Measurements from ENCODE around the gene SNTG2.

SNTG2 gene

DNA sequence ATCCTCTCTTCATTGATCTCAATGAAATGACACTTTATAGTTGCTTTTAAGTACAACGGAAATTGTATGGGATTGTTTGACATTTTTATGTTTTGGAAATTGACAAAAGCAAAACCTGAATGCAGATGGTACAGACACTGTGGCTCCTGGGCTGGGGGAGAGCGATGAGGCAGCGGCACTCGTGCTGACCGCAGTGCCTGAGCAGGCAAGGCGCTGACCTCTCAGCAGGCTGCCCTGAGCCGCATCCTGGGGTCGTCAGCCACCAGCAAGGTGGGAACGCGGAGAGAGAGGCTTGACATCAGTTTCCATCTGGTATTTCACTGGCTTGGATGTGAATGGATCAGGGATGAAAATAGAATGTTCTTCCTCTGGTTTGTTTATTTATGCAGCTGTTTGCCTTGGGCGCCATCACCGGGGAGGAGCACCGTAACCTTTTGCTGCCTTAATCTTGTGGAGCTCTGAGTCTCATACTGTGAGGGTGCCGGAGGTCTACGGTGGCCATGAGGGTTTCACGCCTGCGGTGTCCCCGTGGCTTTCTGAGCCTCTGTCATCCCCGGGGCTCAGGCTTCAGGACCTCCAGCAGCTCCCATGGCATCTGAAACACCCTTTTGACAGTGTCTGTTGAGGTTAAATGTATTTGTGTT, 367.8 kb downstream of the SNTG2 start:
- DNase-seq (ENCODE audit: low spot score), result no peak

GRCh38 chr2:1319393-1319792, 368.7 kb downstream of the SNTG2 start:
- no peak for DNase-seq (ENCODE audit: low spot score)

- DNase-seq (ENCODE audit: low spot score), result no peak
These were observed 370.7 kb downstream of the SNTG2 start for GRCh38 chr2:1321321-1321720.

GRCh38 chr2:1324884-1325283, 374.2 kb downstream of the SNTG2 start:
- DNase-seq (ENCODE audit: low spot score), result no peak

GRCh38 chr2:1328684-1329083, 378.0 kb downstream of the SNTG2 start:
- no peak for DNase-seq (ENCODE audit: low spot score)

GRCh38 chr2:1339388-1340140, 388.9 kb downstream of the SNTG2 start:
- no peak for DNase-seq (ENCODE audit: low spot score)

DNA sequence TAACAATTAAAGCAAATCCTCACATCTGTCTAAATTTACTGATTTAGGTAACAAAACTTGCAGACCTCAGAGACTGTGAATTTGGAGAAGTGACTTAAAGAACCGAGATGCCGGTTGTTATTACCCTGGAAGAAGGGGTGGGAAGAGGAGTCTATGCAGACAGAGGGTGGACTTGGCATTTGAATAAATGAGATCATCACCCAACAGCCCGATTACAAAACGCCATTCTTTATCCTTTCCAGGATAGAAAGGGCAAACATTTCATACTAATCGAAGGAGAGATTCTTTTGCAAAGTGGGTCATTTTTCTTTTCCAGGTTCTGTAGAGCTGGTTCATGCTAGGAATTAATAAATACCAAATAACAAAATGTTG, 389.5 kb downstream of the SNTG2 start:
- DNase-seq (ENCODE audit: low spot score), result no peak

DNA sequence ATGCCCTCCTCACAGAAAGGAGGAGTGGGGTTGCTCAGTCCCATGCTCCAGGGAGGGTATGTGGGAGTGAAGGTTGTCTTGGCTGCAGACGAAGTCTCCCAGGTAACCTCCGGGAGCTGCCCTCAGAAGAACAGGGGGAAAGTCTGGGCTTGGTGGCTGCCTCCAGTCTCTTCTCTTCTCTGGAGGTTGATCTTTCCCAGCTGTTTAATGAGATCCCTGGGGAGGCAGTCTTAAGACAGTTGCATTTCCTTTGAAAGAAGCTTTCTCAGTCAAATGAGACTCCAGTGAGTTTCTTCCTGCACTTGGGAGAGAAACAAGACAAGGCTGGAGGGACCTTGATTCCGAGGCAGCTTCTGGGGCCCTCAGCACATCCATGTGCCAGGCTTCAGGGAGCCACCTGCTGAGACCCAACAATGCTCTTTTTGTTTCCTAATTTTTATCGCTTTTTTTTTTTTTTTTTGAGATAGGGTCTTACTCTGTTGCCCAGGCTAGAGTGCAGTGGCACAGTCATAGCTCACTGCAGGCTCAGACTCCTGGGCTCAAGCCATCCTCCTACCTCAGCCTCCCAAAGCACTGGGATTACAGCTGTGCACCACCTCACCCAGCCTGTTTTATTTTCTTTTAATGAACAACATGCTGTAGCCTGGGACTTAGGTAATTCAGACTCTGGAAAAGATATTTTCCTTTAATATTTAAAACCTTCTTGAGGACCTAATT, 390.9 kb downstream of the SNTG2 start:
- no peak for DNase-seq (ENCODE audit: low spot score)

- DNase-seq (ENCODE audit: low spot score), result no peak
These were observed 398.1 kb downstream of the SNTG2 start for GRCh38 chr2:1348789-1349188.

DNA sequence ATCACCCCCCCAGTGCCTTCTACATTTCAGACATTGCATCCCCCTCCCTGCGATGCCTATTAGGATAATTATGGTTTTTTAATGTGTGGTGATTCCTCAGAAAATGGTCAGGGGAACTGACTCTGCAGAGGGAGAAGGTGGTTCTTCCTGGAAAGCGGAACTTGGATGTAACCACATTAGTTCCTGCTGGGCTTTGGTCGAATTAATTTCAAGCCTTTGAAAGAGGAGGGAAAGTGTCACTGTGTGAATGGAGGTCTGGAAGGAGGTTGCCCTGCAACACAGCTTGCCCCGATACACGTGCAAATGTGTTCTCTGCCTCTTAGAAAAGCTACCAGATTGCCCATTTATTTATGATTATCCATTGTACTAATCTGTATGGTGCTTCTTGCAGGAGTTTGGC, 399.5 kb downstream of the SNTG2 start:
- DNase-seq (ENCODE audit: low spot score), result no peak

GRCh38 chr2:1353124-1353523, 402.5 kb downstream of the SNTG2 start:
- DNase-seq (ENCODE audit: low spot score), result no peak

GRCh38 chr2:1353543-1353942, 402.9 kb downstream of the SNTG2 start:
- no peak for DNase-seq (ENCODE audit: low spot score)

DNA sequence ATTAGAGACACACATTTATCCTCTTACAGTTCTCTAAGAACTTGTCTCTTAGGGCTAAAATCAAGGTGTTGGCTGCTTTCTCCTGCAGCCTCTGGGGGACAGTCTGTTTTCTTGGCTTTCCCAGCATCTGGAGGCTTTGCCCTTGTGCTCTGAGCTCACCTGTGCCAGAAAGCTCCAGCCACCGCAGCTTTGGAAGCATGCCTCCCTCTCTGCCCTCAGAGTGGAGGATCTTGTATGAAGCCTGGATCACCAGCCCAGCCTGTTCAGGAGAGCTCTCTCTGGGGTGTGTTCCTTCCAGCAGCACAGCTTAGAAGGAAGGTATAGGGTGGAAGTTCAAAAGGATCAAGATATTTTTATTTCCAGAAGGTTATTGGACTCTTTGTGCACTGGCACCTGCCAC, 409.5 kb downstream of the SNTG2 start:
- no peak for DNase-seq (ENCODE audit: low spot score)

DNA sequence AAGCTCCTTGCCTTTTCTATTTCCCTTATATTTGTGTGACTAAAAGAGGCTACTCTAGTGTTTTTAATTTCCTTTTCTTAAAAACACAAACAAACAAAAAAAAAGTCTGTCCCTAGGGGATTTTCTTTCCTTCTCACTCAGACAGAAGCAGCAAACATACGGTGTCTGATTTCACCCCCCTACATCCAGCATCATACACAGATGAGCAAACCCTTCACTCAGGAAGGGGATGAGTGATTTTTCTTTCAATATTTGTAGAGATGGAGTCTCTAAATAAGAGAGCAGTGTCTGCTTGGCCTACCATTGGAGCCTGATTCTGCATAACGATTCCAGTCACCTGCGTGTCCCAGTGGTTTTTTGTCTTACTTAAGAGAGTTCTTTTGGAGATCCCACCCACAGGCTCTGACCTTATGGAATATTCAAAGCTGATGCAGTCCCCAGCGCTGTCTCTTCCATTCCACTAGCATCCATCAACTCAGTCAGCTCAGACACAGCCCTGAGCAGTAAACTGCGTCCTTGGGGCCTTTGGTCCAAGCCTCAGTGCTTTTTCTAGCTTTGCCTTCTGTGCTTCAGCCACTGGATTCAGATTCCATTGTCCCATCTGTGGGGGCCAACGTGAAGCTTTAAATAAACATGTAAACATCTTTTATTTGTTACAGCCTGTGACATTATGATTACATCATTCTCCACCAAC, 410.1 kb downstream of the SNTG2 start:
- no peak for DNase-seq (ENCODE audit: low spot score)

DNA sequence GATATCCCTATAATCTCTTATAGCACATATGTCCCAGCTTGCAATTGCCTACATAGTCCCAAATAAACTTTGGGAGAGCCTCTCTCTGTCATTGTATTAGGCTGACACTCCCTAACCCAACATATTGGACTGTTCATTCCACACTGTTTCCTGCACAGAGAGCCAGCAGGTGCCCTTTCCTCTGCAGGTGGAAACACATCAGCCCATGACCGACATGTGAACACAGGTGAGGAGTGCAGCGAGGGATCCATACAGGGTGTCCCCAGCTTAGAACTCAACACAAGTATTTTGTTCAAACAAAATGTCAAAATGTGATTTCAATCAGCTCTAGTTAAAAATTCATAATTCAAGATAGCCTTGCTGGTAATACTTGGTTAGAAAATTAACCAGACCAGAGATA, 412.7 kb downstream of the SNTG2 start:
- DNase-seq (ENCODE audit: low spot score), result no peak

GRCh38 chr2:1366546-1367134, 416.0 kb downstream of the SNTG2 start:
- DNase-seq (ENCODE audit: low spot score), result no peak

GRCh38 chr2:1367601-1368000, 417.0 kb downstream of the SNTG2 start:
- no peak for DNase-seq (ENCODE audit: low spot score)

GRCh38 chr2:1369905-1370304, 419.3 kb downstream of the SNTG2 start:
- no peak for DNase-seq (ENCODE audit: low spot score)

- no peak for DNase-seq (ENCODE audit: low spot score)
These were observed 419.8 kb downstream of the SNTG2 start for GRCh38 chr2:1370461-1370860.

DNA sequence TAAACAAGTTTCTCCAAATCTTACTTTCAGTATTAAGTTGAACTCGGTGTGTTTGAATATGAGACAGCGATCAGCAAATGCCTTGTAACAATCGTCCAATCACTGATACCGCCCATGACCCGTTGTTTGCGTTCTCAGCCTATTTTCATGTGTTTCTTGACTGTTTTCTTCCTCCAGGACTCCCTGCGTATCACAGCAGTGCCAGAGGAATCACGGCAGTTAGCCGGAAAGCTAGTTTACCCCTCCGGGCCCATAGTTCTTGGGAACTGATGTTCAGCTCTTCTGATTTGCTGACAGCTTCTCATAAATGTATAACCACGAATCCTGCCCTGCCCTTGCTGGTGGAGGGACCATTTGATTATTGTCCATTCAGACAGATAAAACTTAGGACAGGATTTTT, 420.4 kb downstream of the SNTG2 start:
- DNase-seq (ENCODE audit: low spot score), result no peak

DNA sequence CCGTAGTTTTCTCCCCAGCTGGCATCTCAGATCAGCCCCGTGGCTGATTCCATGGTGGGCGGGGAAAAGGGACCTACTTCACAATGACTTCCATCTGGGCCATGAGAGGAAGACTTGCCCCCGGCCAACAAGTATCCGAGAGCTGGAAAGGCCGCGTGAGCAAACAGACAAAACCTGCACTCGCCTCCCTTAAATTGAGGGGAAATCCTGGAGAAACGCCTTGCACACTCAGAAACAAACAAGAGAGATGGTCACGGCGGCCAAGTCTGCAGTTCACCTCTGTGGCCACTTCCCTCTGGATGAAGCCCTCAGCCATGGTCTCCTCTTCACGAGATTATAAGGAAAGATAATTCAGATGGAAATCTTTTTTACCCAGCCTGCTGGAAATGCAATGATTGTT, 423.2 kb downstream of the SNTG2 start:
- DNase-seq (ENCODE audit: low spot score), result no peak

- DNase-seq (ENCODE audit: low spot score), result no peak
These were observed 423.6 kb downstream of the SNTG2 start for GRCh38 chr2:1374287-1374686.
